H1 (cell line): ENCODE measurements around the gene KRTAP10-5. TPM values are rescaled to one million over a fixed set of nuclear protein-coding genes. Genes with fewer than 3 reads are reported as not detected.

Source experiments
- CTCF ChIA-PET: fragments of 300-600 bp; sonication (Branson Sonifier 250); formaldehyde crosslinking; loops from one replicate; lab custom pipeline; 2021; ENCODE audit not compliant: partially characterized antibody; lab: Charles Lee
- POLR2A ChIA-PET: fragments of 300-600 bp; sonication (Branson Sonifier 250); formaldehyde crosslinking; loops from one replicate; lab custom pipeline; 2021; ENCODE audit warnings: inconsistent platforms; ENCODE audit not compliant: partially characterized antibody; lab: Charles Lee
- DNase-seq, 2 experiments: peaks; one replicate each; pipeline versions ENCODE4 v3.0.0 to v3.0.0-alpha.2; 2010 to 2022; ENCODE audit warnings: low spot score in 2 of 2, low read depth in 1 of 2, mixed read lengths in 1 of 2
- FAIRE-seq: peaks from 2 replicates; lab custom pipeline; 2011; peaks lifted over from hg19 to GRCh38; lab: Jason Lieb, UNC
- H2AFZ ChIP-seq: 2 replicates; pipeline ENCODE4 v1.8.1; 2012; ENCODE audit warnings: low read length, inconsistent platforms
- H2AK5ac ChIP-seq: 2 replicates; pipeline ENCODE4 v1.6.1; 2013; ENCODE audit warnings: low read depth, low read length
- H2BK120ac ChIP-seq: replicated peaks from 2 replicates; pipeline ENCODE3; 2013; ENCODE audit warnings: low read depth, low read length, inconsistent platforms
- H2BK12ac ChIP-seq: 2 replicates; pipeline ENCODE4 v1.6.1; 2013; ENCODE audit warnings: low read depth, low read length
- H2BK15ac ChIP-seq: 2 replicates; pipeline ENCODE4 v1.6.1; 2013; ENCODE audit warnings: low read length
- H2BK20ac ChIP-seq: 2 replicates; pipeline ENCODE4 v1.6.1; 2013; ENCODE audit warnings: low read length
- H2BK5ac ChIP-seq: 2 replicates; pipeline ENCODE4 v1.6.1; 2013; ENCODE audit warnings: low read depth, low read length
- H3K14ac ChIP-seq: 2 replicates; pipeline ENCODE4 v1.6.1; 2013; ENCODE audit warnings: inconsistent platforms; ENCODE audit not compliant: insufficient read length
- H3K18ac ChIP-seq: 2 replicates; pipeline ENCODE4 v1.6.1; 2013; ENCODE audit warnings: low read length; ENCODE audit errors: extremely low read depth
- H3K23ac ChIP-seq: 2 replicates; pipeline ENCODE4 v1.6.1; 2013; ENCODE audit warnings: inconsistent platforms; ENCODE audit not compliant: insufficient read length
- H3K23me2 ChIP-seq: 2 replicates; pipeline ENCODE4 v1.6.1; 2013; ENCODE audit warnings: low read depth, low read length
- H3K27ac ChIP-seq: 2 replicates; pipeline ENCODE4 v1.6.1; 2011; ENCODE audit warnings: low read depth, low read length, inconsistent platforms
- H3K27me3 ChIP-seq, 4 experiments: replicated peaks in 1 of 4; 1 replicate in 1 of 4; 2 replicates in 3 of 4; pipeline versions ENCODE4 v1.6.1 to v1.8.1; 2011 to 2013; ENCODE audit warnings: low read length in 3 of 4, mild to moderate bottlenecking in 3 of 4, inconsistent platforms in 2 of 4, mixed read lengths in 2 of 4, moderate library complexity in 1 of 4; ENCODE audit not compliant: control insufficient read depth in 3 of 4, insufficient read depth in 3 of 4; ENCODE audit errors: extremely low read depth in 1 of 4
- H3K36me3 ChIP-seq, 4 experiments: 2 replicates each; pipeline versions ENCODE4 v1.6.1 to v1.8.1; 2011 to 2013; ENCODE audit warnings: mild to moderate bottlenecking in 4 of 4, low read length in 3 of 4, moderate library complexity in 2 of 4, control low read depth in 1 of 4, inconsistent platforms in 1 of 4; ENCODE audit not compliant: insufficient read depth in 4 of 4, control insufficient read depth in 2 of 4
- H3K4ac ChIP-seq: replicated peaks from 2 replicates; pipeline ENCODE3; 2013; ENCODE audit warnings: low read length, low read depth, mixed read lengths, inconsistent platforms; ENCODE audit not compliant: insufficient read length
- H3K4me1 ChIP-seq, 4 experiments: replicated peaks in 1 of 4; 1 replicate in 1 of 4; 2 replicates in 3 of 4; pipeline versions ENCODE4 v1.6.1 to v1.8.1; 2011 to 2013; ENCODE audit warnings: low read length in 3 of 4, inconsistent platforms in 2 of 4, mixed read lengths in 1 of 4; ENCODE audit not compliant: insufficient read depth in 4 of 4, control insufficient read depth in 3 of 4
- H3K4me2 ChIP-seq, 2 experiments: 2 replicates each; pipeline versions ENCODE4 v1.6.1 to v1.8.1; 2011 to 2013; ENCODE audit warnings: low read depth in 2 of 2, low read length in 2 of 2, control low read depth in 1 of 2, inconsistent platforms in 1 of 2, mild to moderate bottlenecking in 1 of 2; ENCODE audit not compliant: insufficient read depth in 1 of 2
- H3K4me3 ChIP-seq, 4 experiments: fragments of 200-600, 300-600 bp in 1 of 4; sonication (generic), shearing (Covaris generic), sonication (Bioruptor Twin) in 1 of 4; 2 replicates each; pipeline versions ENCODE4 v1.5.1 to v1.8.1; 2011 to 2016; ENCODE audit warnings: low read length in 4 of 4, low read depth in 3 of 4, control low read depth in 2 of 4, inconsistent platforms in 2 of 4, mild to moderate bottlenecking in 2 of 4, mixed read lengths in 1 of 4, moderate library complexity in 1 of 4; ENCODE audit not compliant: insufficient read depth in 2 of 4; ENCODE audit errors: extremely low read depth in 1 of 4
- H3K56ac ChIP-seq: replicated peaks from 2 replicates; pipeline ENCODE3; 2013; ENCODE audit warnings: low read depth, mild to moderate bottlenecking, mixed read lengths, low read length, inconsistent platforms; ENCODE audit not compliant: insufficient read length
- H3K79me1 ChIP-seq: 2 replicates; pipeline ENCODE4 v1.6.1; 2013; ENCODE audit warnings: low read depth, low read length, control low read depth
- H3K79me2 ChIP-seq, 2 experiments: 2 replicates each; pipeline versions ENCODE4 v1.6.1 to v1.8.1; 2012 to 2013; ENCODE audit warnings: low read length in 2 of 2, mild to moderate bottlenecking in 2 of 2, inconsistent platforms in 1 of 2; ENCODE audit not compliant: insufficient read depth in 2 of 2, control insufficient read depth in 1 of 2
- H3K9ac ChIP-seq, 4 experiments: replicated peaks in 1 of 4; 1 replicate in 1 of 4; 2 replicates in 3 of 4; pipeline versions ENCODE4 v1.6.1 to v1.8.1; 2011 to 2013; ENCODE audit warnings: low read depth in 3 of 4, low read length in 3 of 4, control low read depth in 2 of 4, mild to moderate bottlenecking in 2 of 4, moderate library complexity in 2 of 4, inconsistent platforms in 1 of 4; ENCODE audit errors: extremely low read depth in 1 of 4
- H3K9me3 ChIP-seq, 2 experiments: 2 replicates each; pipeline versions ENCODE4 v1.6.1 to v1.8.1; 2012 to 2013; ENCODE audit warnings: mild to moderate bottlenecking in 2 of 2, moderate library complexity in 2 of 2, control low read depth in 1 of 2, inconsistent platforms in 1 of 2, low read depth in 1 of 2, low read length in 1 of 2, mixed read lengths in 1 of 2; ENCODE audit not compliant: insufficient read depth in 2 of 2
- H4K20me1 ChIP-seq, 2 experiments: replicated peaks in 1 of 2; 2 replicates each; pipeline versions ENCODE3 to v1.8.1; 2011 to 2013; ENCODE audit warnings: inconsistent platforms in 2 of 2, low read length in 2 of 2, mild to moderate bottlenecking in 1 of 2; ENCODE audit not compliant: insufficient read depth in 2 of 2, control insufficient read depth in 1 of 2
- H4K5ac ChIP-seq: 2 replicates; pipeline ENCODE4 v1.6.1; 2013; ENCODE audit warnings: low read length, low read depth, mixed read lengths, inconsistent platforms; ENCODE audit not compliant: insufficient read length
- H4K8ac ChIP-seq: 2 replicates; pipeline ENCODE4 v1.8.0; 2013; ENCODE audit warnings: mild to moderate bottlenecking, moderate library complexity, low read length, inconsistent platforms; ENCODE audit not compliant: insufficient read depth; ENCODE audit errors: extremely low read depth
- H4K91ac ChIP-seq: replicated peaks from 2 replicates; pipeline ENCODE3; 2013; ENCODE audit warnings: low read length, mixed read lengths, inconsistent platforms; ENCODE audit not compliant: insufficient read length
- WGBS, 2 experiments: shearing (Covaris generic) in 1 of 2; methylation state at CpG; one replicate each; pipeline versions ENCODE4 v1.1.6 to v1.1.7; 2013 to 2015; ENCODE audit warnings: low lambda C conversion rate in 2 of 2, mixed read lengths in 2 of 2, inconsistent platforms in 1 of 2, low coverage in 1 of 2, missing lambda C conversion rate in 1 of 2; ENCODE audit not compliant: insufficient replicate concordance in 2 of 2, insufficient coverage in 1 of 2, insufficient read length in 1 of 2; ENCODE audit errors: extremely low coverage in 1 of 2, missing lambda C conversion rate in 1 of 2; 5-methylcytosine and 5-hydroxymethylcytosine counted together
- polyA plus RNA-seq, 7 experiments: library from polyadenylated mRNA; depleted of rRNA in 3 of 7; stranded (reverse) in 5 of 7; unstranded in 2 of 7; fragments of >200 nt in 5 of 7; fragments of 200-250 nt in 2 of 7; gene quantifications; 1 replicate in 5 of 7; 2 replicates in 1 of 7; 4 replicates in 1 of 7; pipeline versions ENCODE4 v1.2.1 to v1.2.3, GENCODE V29; 2011 to 2013; ENCODE audit warnings: missing spikeins in 2 of 7, mixed read lengths in 2 of 7
- total RNA-seq: library from RNA; stranded (reverse); fragmentation: NEBNext Ultra II Directional; extraction: Animal tissue kit (Norgen Biotek cat#: 25700); gene quantifications from 2 replicates; pipeline ENCODE4 v1.2.1, GENCODE V29; 2021

The KRTAP10-5 gene
- total and polyA plus RNA-seq, 2 of the 8 experiments (the other 6 are each of a cell fraction or from before 2014, with no cell fraction given): 0.09 TPM; not detected in 1

- no peak overlapping the region for H2BK120ac ChIP-seq
These were observed 38.1 kb upstream of the KRTAP10-5 start for GRCh38 chr21:44618504-44618903.

More at GRCh38 chr21:44618504-44618903, 38.1 kb upstream of the KRTAP10-5 start:
- H3K4me2 ChIP-seq: no peak overlapping the region
- no peak overlapping the region for H2BK5ac ChIP-seq
- peaks cover 7 to 9% of the 10 kb centered on the region in 2 experiments for H3K9me3 ChIP-seq
- no peaks in the 10 kb centered on the region; the same call in 1 of the 2 replicates for H3K79me1 ChIP-seq
- WGBS, 2 experiments: 44% methylated on average over 4 of the region's 4 CpGs; no CpG with 5 or more reads in 1 of the 2 experiments
- H3K36me3 ChIP-seq: no peaks in the 10 kb centered on the region
- DNase-seq: peak in 1 of 2 experiments; percentile 50
- H3K27ac ChIP-seq: no peak overlapping the region
- no peak overlapping the region for H3K23ac ChIP-seq
- H4K5ac ChIP-seq: no peak overlapping the region
- H3K27me3 ChIP-seq: no peaks in the 10 kb centered on the region
- no peak overlapping the region for H2BK20ac ChIP-seq
- no peak overlapping the region for H3K4ac ChIP-seq
- H2BK12ac ChIP-seq: no peak overlapping the region
- no peaks in the 10 kb centered on the region for H3K79me2 ChIP-seq
- no peak overlapping the region for H2BK15ac ChIP-seq
- peaks cover 0 to 1% of the 10 kb centered on the region in 2 experiments for H4K20me1 ChIP-seq
- H3K23me2 ChIP-seq: no peaks in the 10 kb centered on the region
- CTCF ChIA-PET: interaction anchor here (0.6 to 4.0 kb wide), 27 partner anchors 9 to 183 kb away, joined by 3 to 16 read pairs (median 4); partner anchors contain the start of genes KRTAP10-11, KRTAP10-3, KRTAP10-7 and KRTAP10-9
- no peak overlapping the region for H4K91ac ChIP-seq
- H3K4me1 ChIP-seq: peaks cover 0 to 6% (median 2%) of the 10 kb centered on the region in 4 experiments; a peak in 4 of 7 replicates
- H2AK5ac ChIP-seq: no peak overlapping the region
- FAIRE-seq: no peak
- POLR2A ChIA-PET: interaction anchor here (1.4 kb wide), 1 partner anchor 16 kb away, joined by 4 read pairs; no protein-coding TSS in a partner anchor
- no peak overlapping the region for H2AFZ ChIP-seq
- no peak overlapping the region for H3K56ac ChIP-seq
- H3K18ac ChIP-seq: no peak overlapping the region
- no peak overlapping the region for H3K9ac ChIP-seq
- no peak overlapping the region for H3K4me3 ChIP-seq
- H3K14ac ChIP-seq: no peak overlapping the region
- H4K8ac ChIP-seq: no peak overlapping the region
